Karpas-422 (cell line): ENCODE data around the gene PRDX6. TPM values are rescaled to one million over a fixed set of nuclear protein-coding genes. Genes with fewer than 3 reads are reported as not detected.

Experiments
- total RNA-seq: library from RNA; depleted of rRNA; stranded (reverse); fragments of >200 nt; shearing (Covaris generic); gene quantifications from 2 replicates; pipeline ENCODE4 v1.2.3, GENCODE V29; 2014; ENCODE audit warnings: low replicate concordance; rRNA removed

The PRDX6 gene
- total RNA-seq, 1 experiment from 2014 or later = 232 TPM

Other genes starting within 250 kb of the PRDX6 start
- gene SLC9C2, start 125.7 kb downstream of the PRDX6 start, total RNA-seq = not detected in 2 replicates
- gene TEX50, start 158.0 kb downstream of the PRDX6 start, total RNA-seq = not detected in 2 replicates
- gene ANKRD45, start 192.5 kb downstream of the PRDX6 start, total RNA-seq = not detected in 2 replicates
- 17.0 and 28.4 TPM in 2 replicates for gene KLHL20, start 237.6 kb downstream of the PRDX6 start, total RNA-seq